SK-N-SH (cell line): Measurements from ENCODE around the gene BRINP2. TPM values are rescaled to one million over a fixed set of nuclear protein-coding genes. Genes with fewer than 3 reads are reported as not detected.

Experiments
- CTCF ChIA-PET: fragments of 300-600, 350-600 bp; formaldehyde crosslinking; extraction: SDS; loops from one replicate; lab custom pipeline; 2021; lab: Yijun Ruan, JAX
- POLR2A ChIA-PET: fragments of 350-600 bp; sonication (Branson Sonifier 250); formaldehyde crosslinking; extraction: SDS; loops from one replicate; lab custom pipeline; 2020; ENCODE audit warnings: antibody characterized with exemption, inconsistent platforms; lab: Yijun Ruan, JAX
- DNase-seq: peaks from one replicate; pipeline ENCODE4 v3.0.0; 2012
- H2AFZ ChIP-seq: fragments of 200-600 bp; sonication (generic); 2 replicates; pipeline ENCODE4 v1.8.1; 2016; ENCODE audit warnings: antibody characterized with exemption, mild to moderate bottlenecking, low read depth
- H3F3A ChIP-seq: fragments of 200-600 bp; sonication (generic); replicated peaks from 2 replicates; pipeline ENCODE3; 2016; ENCODE audit warnings: antibody characterized with exemption, mild to moderate bottlenecking; ENCODE audit not compliant: insufficient read depth
- H3K27ac ChIP-seq, 2 experiments: fragments of 200-500 bp in 1 of 2; fragments of 200-600 bp in 1 of 2; sonication (Bioruptor generic) in 1 of 2; sonication (generic), shearing (Covaris generic) in 1 of 2; 2 replicates each; pipeline versions ENCODE4 v1.5.1 to v1.6.1; 2014 to 2016; ENCODE audit warnings: low read depth in 2 of 2, inconsistent platforms in 1 of 2, low read length in 1 of 2, mild to moderate bottlenecking in 1 of 2, mixed read lengths in 1 of 2
- H3K27me3 ChIP-seq: fragments of 200-600 bp; sonication (generic), shearing (Covaris generic); 2 replicates; pipeline ENCODE4 v1.6.1; 2016; ENCODE audit warnings: mixed run types; ENCODE audit not compliant: insufficient read depth
- H3K36me3 ChIP-seq, 2 experiments: fragments of 200-500 bp in 1 of 2; fragments of 200-600 bp in 1 of 2; sonication (Bioruptor generic) in 1 of 2; sonication (generic) in 1 of 2; replicated peaks in 1 of 2; 2 replicates each; pipeline versions ENCODE3 to v1.5.1; 2014 to 2016; ENCODE audit warnings: low read length in 1 of 2, mild to moderate bottlenecking in 1 of 2; ENCODE audit not compliant: insufficient read depth in 2 of 2, control insufficient read depth in 1 of 2
- H3K4me1 ChIP-seq, 2 experiments: fragments of 200-500 bp in 1 of 2; fragments of 200-600 bp in 1 of 2; sonication (Bioruptor generic) in 1 of 2; sonication (generic), shearing (Covaris generic) in 1 of 2; 2 replicates each; pipeline versions ENCODE4 v1.5.1 to v1.6.1; 2014 to 2016; ENCODE audit warnings: low read depth in 1 of 2, low read length in 1 of 2, mixed run types in 1 of 2; ENCODE audit not compliant: insufficient read depth in 2 of 2, control insufficient read depth in 1 of 2
- H3K4me2 ChIP-seq: fragments of 200-600 bp; sonication (generic), shearing (Covaris generic); 2 replicates; pipeline ENCODE4 v1.6.1; 2017; ENCODE audit warnings: mixed run types
- H3K4me3 ChIP-seq, 2 experiments: fragments of 200-500 bp in 1 of 2; fragments of 200-600 bp in 1 of 2; sonication (Bioruptor generic) in 1 of 2; sonication (generic), shearing (Covaris generic) in 1 of 2; 2 replicates each; pipeline versions ENCODE4 v1.5.1 to v1.8.1; 2014 to 2016; ENCODE audit warnings: low read depth in 2 of 2, inconsistent platforms in 1 of 2, low read length in 1 of 2, mild to moderate bottlenecking in 1 of 2, mixed read lengths in 1 of 2, moderate library complexity in 1 of 2
- H3K79me2 ChIP-seq: fragments of 200-600 bp; sonication (generic); 2 replicates; pipeline ENCODE4 v1.8.1; 2017; ENCODE audit warnings: mild to moderate bottlenecking; ENCODE audit not compliant: insufficient read depth
- H3K9ac ChIP-seq: fragments of 200-600 bp; sonication (generic); 2 replicates; pipeline ENCODE4 v1.6.1; 2017; ENCODE audit warnings: mixed run types
- H3K9me2 ChIP-seq: fragments of 200-600 bp; sonication (generic); 2 replicates; pipeline ENCODE4 v1.6.1; 2017; ENCODE audit warnings: mixed run types
- H3K9me3 ChIP-seq: fragments of 200-600 bp; sonication (generic); 2 replicates; pipeline ENCODE4 v1.6.1; 2017; ENCODE audit warnings: mixed run types, mild to moderate bottlenecking, moderate library complexity
- H4K20me1 ChIP-seq: fragments of 200-600 bp; sonication (generic); 2 replicates; pipeline ENCODE4 v1.6.1; 2017; ENCODE audit warnings: mild to moderate bottlenecking, mixed run types; ENCODE audit not compliant: insufficient read depth
- ELF1 ChIP-seq: IDR thresholded peaks from 2 replicates; pipeline ENCODE4 v1.4.0; 2012
- EP300 ChIP-seq, 2 experiments: IDR thresholded peaks; 2 replicates each; pipeline versions ENCODE4 v1.4.0 to v1.6.1; 2012; ENCODE audit warnings: borderline replicate concordance in 1 of 2, low read depth in 1 of 2, low read length in 1 of 2
- EZH2phosphoT487 ChIP-seq: fragments of 200-600 bp; sonication (generic); IDR thresholded peaks from 2 replicates; pipeline ENCODE4 v1.6.1; 2017; ENCODE audit warnings: low read depth, mixed run types, mild to moderate bottlenecking, antibody characterized with exemption, moderate library complexity, borderline replicate concordance
- FOXJ3 ChIP-seq: sonication (generic); formaldehyde crosslinking; IDR thresholded peaks from 2 replicates; pipeline ENCODE4 v1.5.1; 2020; ENCODE audit warnings: mild to moderate bottlenecking, missing genetic modification reagents
- GATA2 ChIP-seq: sonication (generic); formaldehyde crosslinking; IDR thresholded peaks from 2 replicates; pipeline ENCODE4 v1.5.0; 2020; ENCODE audit warnings: mild to moderate bottlenecking, missing genetic modification reagents
- IRF3 ChIP-seq: fragments of 150-350 bp; IDR thresholded peaks from 2 replicates; pipeline ENCODE4 v1.6.1; 2016; ENCODE audit warnings: mild to moderate bottlenecking, low read depth, low read length
- MXI1 ChIP-seq: IDR thresholded peaks from 2 replicates; pipeline ENCODE4 v1.6.1; 2012; ENCODE audit warnings: mild to moderate bottlenecking, low read depth, low read length, improper control_type of control experiment
- NRF1 ChIP-seq: IDR thresholded peaks from 2 replicates; pipeline ENCODE4 v1.6.1; 2012; ENCODE audit warnings: low read depth, mild to moderate bottlenecking, low read length
- PBX3 ChIP-seq: IDR thresholded peaks from 2 replicates; pipeline ENCODE4; 2012
- POLR2AphosphoS5 ChIP-seq: IDR thresholded peaks from 2 replicates; pipeline ENCODE4 v1.6.1; 2012; ENCODE audit warnings: low read depth, low read length
- RCOR1 ChIP-seq: fragments of 150-350 bp; IDR thresholded peaks from 2 replicates; pipeline ENCODE4 v1.6.1; 2017; ENCODE audit warnings: antibody characterized with exemption, low read length
- RFX5 ChIP-seq: IDR thresholded peaks from 2 replicates; pipeline ENCODE4 v1.6.1; 2012; ENCODE audit warnings: mild to moderate bottlenecking, improper control_type of control experiment, low read length
- RXRA ChIP-seq: IDR thresholded peaks from 2 replicates; pipeline ENCODE4 v1.4.0; 2012; ENCODE audit warnings: low read depth, mild to moderate bottlenecking, borderline replicate concordance
- TAF1 ChIP-seq: IDR thresholded peaks from 2 replicates; pipeline ENCODE4 v1.6.1; 2012; ENCODE audit warnings: low read depth, mild to moderate bottlenecking, low read length, moderate library complexity, borderline replicate concordance
- TEAD4 ChIP-seq: IDR thresholded peaks from 2 replicates; pipeline ENCODE4 v1.4.0; 2012; ENCODE audit warnings: mild to moderate bottlenecking, borderline replicate concordance; ENCODE audit not compliant: insufficient read depth
- USF1 ChIP-seq: IDR thresholded peaks from 2 replicates; pipeline ENCODE4 v1.4.0; 2012; ENCODE audit warnings: low read depth, borderline replicate concordance
- WGBS: methylation state at CpG from one replicate; pipeline ENCODE4 v1.1.6; 2017; ENCODE audit warnings: low lambda C conversion rate; 5-methylcytosine and 5-hydroxymethylcytosine counted together
- polyA plus RNA-seq, 3 experiments: library from polyadenylated mRNA; depleted of rRNA; stranded (reverse); fragments of >200 nt; gene quantifications; 2 replicates each; pipeline ENCODE4 v1.2.3, GENCODE V29; 2012

BRINP2 gene
- polyA plus RNA-seq, 1 of the 3 experiments (the other 2 are of a cell fraction), result 0.12 TPM

GRCh38 chr1:177171536-177172123, 872 bp downstream of the BRINP2 start:
- POLR2A ChIA-PET, result no interaction called here
- H3K4me3 ChIP-seq, result peak overlapping the region; percentile 57 to 69
- no peak overlapping the region for H2AFZ ChIP-seq
- whole genome bisulfite sequencing, result 6% methylated on average over 8 of the region's 8 CpGs
- DNase-seq, result no peak
- no peak for TF ChIP-seq EZH2phosphoT487
- TF ChIP-seq IRF3, result no peak
- no peak for TF ChIP-seq TAF1
- no peak for TF ChIP-seq PBX3
- no peak for TF ChIP-seq FOXJ3 (CRISPR knock-in tag)
- TF ChIP-seq TEAD4, result no peak
- no peak for TF ChIP-seq POLR2AphosphoS5
- no peak for TF ChIP-seq GATA2
- no peak for TF ChIP-seq RFX5
- no peak for TF ChIP-seq ELF1
- no peak for TF ChIP-seq MXI1
- TF ChIP-seq RCOR1, result no peak
- no peak for TF ChIP-seq EP300 (IDR thresholded peaks at IDR 0.05; ENCODE audit: borderline replicate concordance in 1 of 2, low read depth in 1 of 2, low read length in 1 of 2)
- no peak for TF ChIP-seq USF1
- TF ChIP-seq RXRA, result no peak
- no peak for TF ChIP-seq NRF1
- no peaks in the 10 kb centered on the region for H3K9me2 ChIP-seq
- H3K27ac ChIP-seq, result peak overlapping the region in 1 of 2 experiments; percentile 78; a peak in 2 of 4 replicates
- no peaks in the 10 kb centered on the region for H3K36me3 ChIP-seq
- H3K4me1 ChIP-seq, result peaks cover 0 to 14% of the 10 kb centered on the region in 2 experiments; a peak in 2 of 4 replicates
- peak overlapping the region; percentile 80 for H3K4me2 ChIP-seq
- CTCF ChIA-PET, result interaction anchor here (0.8 to 4.6 kb wide), 3 partner anchors 10 to 273 kb away, joined by 3 to 47 read pairs (median 19); no protein-coding TSS in a partner anchor
- no peaks in the 10 kb centered on the region for H3K79me2 ChIP-seq
- H3K9ac ChIP-seq, result no peak overlapping the region
- no peaks in the 10 kb centered on the region for H4K20me1 ChIP-seq
- no peaks in the 10 kb centered on the region for H3F3A ChIP-seq
- H3K27me3 ChIP-seq, result peaks cover 18% of the 10 kb centered on the region
- no peaks in the 10 kb centered on the region for H3K9me3 ChIP-seq
